Astrocyte (in vitro differentiated cells and primary cell): ENCODE measurements around the gene PER2. TPM values are rescaled to one million over a fixed set of nuclear protein-coding genes. Genes with fewer than 3 reads are reported as not detected.

Experiments
- DNase-seq: peaks from one replicate; pipeline ENCODE4 v3.0.0-alpha.2; 2010; ENCODE audit warnings: low read depth
- FAIRE-seq: peaks from 2 replicates; lab custom pipeline; 2011; peaks lifted over from hg19 to GRCh38; lab: Jason Lieb, UNC
- H2AFZ ChIP-seq: 2 replicates; pipeline ENCODE4 v1.6.0; 2012; ENCODE audit warnings: low read depth, low read length, inconsistent platforms
- H3K27ac ChIP-seq: 2 replicates; pipeline ENCODE4 v1.5.1; 2011; ENCODE audit warnings: low read depth, low read length, inconsistent platforms
- H3K27me3 ChIP-seq: 2 replicates; pipeline ENCODE4 v1.6.0; 2011; ENCODE audit warnings: low read length, inconsistent platforms; ENCODE audit not compliant: insufficient read depth
- H3K36me3 ChIP-seq: 2 replicates; pipeline ENCODE4 v1.5.1; 2011; ENCODE audit warnings: low read length, inconsistent platforms; ENCODE audit not compliant: insufficient read depth
- H3K4me1 ChIP-seq: 2 replicates; pipeline ENCODE4 v1.5.1; 2011; ENCODE audit warnings: low read length, inconsistent platforms; ENCODE audit not compliant: insufficient read depth
- H3K4me2 ChIP-seq: 2 replicates; pipeline ENCODE4 v1.6.0; 2012; ENCODE audit warnings: low read length, inconsistent platforms
- H3K4me3 ChIP-seq: 2 replicates; pipeline ENCODE4 v1.5.1; 2011; ENCODE audit warnings: low read depth, mild to moderate bottlenecking, low read length, inconsistent platforms; ENCODE audit not compliant: insufficient read depth
- H3K79me2 ChIP-seq: 2 replicates; pipeline ENCODE4 v1.6.0; 2012; ENCODE audit warnings: mild to moderate bottlenecking, low read length, inconsistent platforms; ENCODE audit not compliant: insufficient read depth
- H3K9ac ChIP-seq: 2 replicates; pipeline ENCODE4 v1.6.0; 2012; ENCODE audit warnings: mild to moderate bottlenecking, low read length, inconsistent platforms
- H3K9me3 ChIP-seq: 2 replicates; pipeline ENCODE4 v1.5.1; 2012; ENCODE audit warnings: low read depth, mild to moderate bottlenecking, low read length, inconsistent platforms; ENCODE audit not compliant: insufficient read depth
- H4K20me1 ChIP-seq: 2 replicates; pipeline ENCODE4 v1.6.0; 2012; ENCODE audit warnings: low read length, inconsistent platforms; ENCODE audit not compliant: insufficient read depth
- H3K27ac Mint-ChIP-seq: one replicate; pipeline ENCODE4 v1.8.0; 2021; ENCODE audit warnings: mild to moderate bottlenecking, mixed read lengths; ENCODE audit not compliant: unreplicated experiment
- H3K27me3 Mint-ChIP-seq: one replicate; pipeline ENCODE4 v1.8.0; 2021; ENCODE audit warnings: low read depth, mixed read lengths; ENCODE audit not compliant: unreplicated experiment
- H3K36me3 Mint-ChIP-seq: one replicate; pipeline ENCODE4 v1.8.0; 2021; ENCODE audit warnings: low read depth, mixed read lengths; ENCODE audit not compliant: unreplicated experiment
- H3K4me1 Mint-ChIP-seq: one replicate; pipeline ENCODE4 v1.8.0; 2021; ENCODE audit warnings: low read depth, mixed read lengths; ENCODE audit not compliant: unreplicated experiment
- H3K4me3 Mint-ChIP-seq: one replicate; pipeline ENCODE4 v1.8.0; 2021; ENCODE audit warnings: mild to moderate bottlenecking, moderate library complexity, mixed read lengths; ENCODE audit not compliant: unreplicated experiment
- H3K9me3 Mint-ChIP-seq: one replicate; pipeline ENCODE4 v1.8.0; 2021; ENCODE audit warnings: mild to moderate bottlenecking, mixed read lengths; ENCODE audit not compliant: unreplicated experiment
- CTCF ChIP-seq: IDR thresholded peaks from 2 replicates; pipeline ENCODE4 v1.5.1; 2011; ENCODE audit warnings: low read depth, mild to moderate bottlenecking, inconsistent platforms, low read length, moderate library complexity; ENCODE audit not compliant: insufficient read depth
- EZH2 ChIP-seq: IDR thresholded peaks from 2 replicates; pipeline ENCODE4 v1.6.1; 2012; ENCODE audit warnings: mild to moderate bottlenecking, low read length, inconsistent platforms; ENCODE audit not compliant: insufficient read depth
- total RNA-seq: library from RNA; stranded (reverse); gene quantifications from 2 replicates; pipeline ENCODE4 v1.2.1, GENCODE V29; 2021

PER2 gene
- total RNA-seq, 1 donor from 2014 or later, result 2.0 TPM

GRCh38 chr2:238281826-238282480 is 6.5 kb downstream of the PER2 start:
- Histone ChIP-seq H3K36me3 (no peaks in the 10 kb centered on the region), H3K4me2 (no peak overlapping the region), H3K4me1 (peaks cover 18% of the 10 kb centered on the region), H3K9me3 (no peaks in the 10 kb centered on the region), H4K20me1 (peaks cover 45% of the 10 kb centered on the region), H3K4me3 (no peak overlapping the region), H2AFZ (no peak overlapping the region), H3K27ac (no peak overlapping the region), H3K79me2 (peaks cover 56% of the 10 kb centered on the region), H3K27me3 (no peaks in the 10 kb centered on the region), H3K9ac (no peak overlapping the region)
- DNase-seq (no peak), FAIRE-seq (no peak)
- H3K4me3 Mint-ChIP-seq, result no peak overlapping the region
- peaks cover 22% of the 10 kb centered on the region for H3K27me3 Mint-ChIP-seq
- peaks cover 14% of the 10 kb centered on the region for H3K4me1 Mint-ChIP-seq
- H3K36me3 Mint-ChIP-seq, result peaks cover 2% of the 10 kb centered on the region
- H3K27ac Mint-ChIP-seq, result no peak overlapping the region
- no peaks in the 10 kb centered on the region for H3K9me3 Mint-ChIP-seq
- TF ChIP-seq CTCF, result no peak
- TF ChIP-seq EZH2, result no peak

GRCh38 chr2:238280083-238280825 is 8.2 kb downstream of the PER2 start:
- Histone ChIP-seq H3K79me2 (peaks cover 52% of the 10 kb centered on the region), H2AFZ (no peak overlapping the region), H4K20me1 (peaks cover 34% of the 10 kb centered on the region), H3K9me3 (no peaks in the 10 kb centered on the region), H3K27me3 (no peaks in the 10 kb centered on the region), H3K4me2 (no peak overlapping the region), H3K4me3 (no peak overlapping the region), H3K27ac (no peak overlapping the region), H3K36me3 (no peaks in the 10 kb centered on the region), H3K4me1 (peaks cover under 1% of the 10 kb centered on the region), H3K9ac (no peak overlapping the region)
- H3K4me3 Mint-ChIP-seq, result no peak overlapping the region
- FAIRE-seq, result no peak
- peaks cover 1% of the 10 kb centered on the region for H3K4me1 Mint-ChIP-seq
- no peak overlapping the region for H3K27ac Mint-ChIP-seq
- H3K36me3 Mint-ChIP-seq, result peaks cover 6% of the 10 kb centered on the region
- H3K9me3 Mint-ChIP-seq, result no peaks in the 10 kb centered on the region
- peaks cover 25% of the 10 kb centered on the region for H3K27me3 Mint-ChIP-seq
- TF ChIP-seq CTCF (no peak), EZH2 (no peak)
- no peak for DNase-seq

GRCh38 chr2:238279324-238279682 is 9.1 kb downstream of the PER2 start:
- H3K9me3 ChIP-seq, result no peaks in the 10 kb centered on the region
- no peak for DNase-seq
- no peak overlapping the region for H3K27ac Mint-ChIP-seq
- no peak overlapping the region for H3K4me2 ChIP-seq
- no peaks in the 10 kb centered on the region for H3K27me3 ChIP-seq
- peaks cover 28% of the 10 kb centered on the region for H3K27me3 Mint-ChIP-seq
- no peak for FAIRE-seq
- H4K20me1 ChIP-seq, result peaks cover 31% of the 10 kb centered on the region
- no peak overlapping the region for H3K27ac ChIP-seq
- H3K4me1 Mint-ChIP-seq, result no peaks in the 10 kb centered on the region
- H3K36me3 Mint-ChIP-seq, result peaks cover 14% of the 10 kb centered on the region
- H3K4me3 ChIP-seq, result no peak overlapping the region
- TF ChIP-seq CTCF (no peak), EZH2 (no peak)
- H3K79me2 ChIP-seq, result peaks cover 43% of the 10 kb centered on the region
- no peaks in the 10 kb centered on the region for H3K36me3 ChIP-seq
- no peak overlapping the region for H2AFZ ChIP-seq
- H3K4me1 ChIP-seq, result no peaks in the 10 kb centered on the region
- no peaks in the 10 kb centered on the region for H3K9me3 Mint-ChIP-seq
- no peak overlapping the region for H3K9ac ChIP-seq
- H3K4me3 Mint-ChIP-seq, result no peak overlapping the region
